K562 (cell line): ENCODE measurements around the gene NCDN. TPM values are rescaled to one million over a fixed set of nuclear protein-coding genes. Genes with fewer than 3 reads are reported as not detected.

ENCODE experiments used
- ATAC-seq: fragments of 200-7000 bp; cut with Tn5 transposase; 3 replicates; pipeline ENCODE4 v1.9.1; 2020; ENCODE audit warnings: moderate library complexity
- BruUV-seq: library from RNA; stranded (reverse); fragments of 400-500 nt; replicated peaks from 2 replicates; lab custom pipeline; 2021; lab: Mats Ljungman, UMichigan
- CTCF ChIA-PET: fragments of 300-600 bp; formaldehyde crosslinking; extraction: SDS; loops from one replicate; lab custom pipeline; 2021; ENCODE audit warnings: low intra/inter-chr PET ratio; lab: Yijun Ruan, JAX
- POLR2A ChIA-PET: fragments of 300-600, 350-650 bp; sonication (Branson Sonifier 250); formaldehyde crosslinking; extraction: SDS; loops from one replicate; lab custom pipeline; 2021; ENCODE audit warnings: antibody characterized with exemption, inconsistent platforms; lab: Yijun Ruan, JAX
- DNase-seq, 4 experiments: peaks; one replicate each; pipeline versions ENCODE4 v3.0.0 to v3.0.0-alpha.2; 2011 to 2018; ENCODE audit warnings: low spot score in 3 of 4, mixed read lengths in 3 of 4; ENCODE audit errors: extremely low read depth in 1 of 4
- FAIRE-seq: peaks from 2 replicates; lab custom pipeline; 2011; peaks lifted over from hg19 to GRCh38; lab: Jason Lieb, UNC
- H2AFZ ChIP-seq: 2 replicates; pipeline ENCODE4 v1.6.0; 2011; ENCODE audit warnings: low read depth, low read length, control low read depth, inconsistent platforms
- H3K27ac ChIP-seq: fragments of 200-600 bp; 3 replicates; pipeline ENCODE4 v1.8.0; 2011; ENCODE audit warnings: low read depth, mild to moderate bottlenecking, control low read depth, inconsistent platforms, low read length, moderate library complexity, mixed read lengths; ENCODE audit errors: extremely low read depth
- H3K27me3 ChIP-seq, 2 experiments: fragments of 300-600 bp in 1 of 2; 2 replicates in 1 of 2; 3 replicates in 1 of 2; pipeline versions ENCODE4 v1.6.0 to v1.8.0; 2011; ENCODE audit warnings: inconsistent platforms in 2 of 2, low read length in 2 of 2, mild to moderate bottlenecking in 1 of 2, mixed read lengths in 1 of 2, moderate library complexity in 1 of 2; ENCODE audit not compliant: control insufficient read depth in 2 of 2, insufficient read depth in 2 of 2
- H3K36me3 ChIP-seq: fragments of 300-600 bp; 3 replicates; pipeline ENCODE4 v1.8.0; 2011; ENCODE audit warnings: mild to moderate bottlenecking, low read length, inconsistent platforms; ENCODE audit not compliant: control insufficient read depth, insufficient read depth
- H3K4me1 ChIP-seq, 2 experiments: fragments of 200-600 bp in 1 of 2; replicated peaks in 1 of 2; 2 replicates in 1 of 2; 3 replicates in 1 of 2; pipeline versions ENCODE4 v1.5.1 to v1.8.0; 2011; ENCODE audit warnings: inconsistent platforms in 2 of 2, low read length in 2 of 2, mild to moderate bottlenecking in 1 of 2, mixed read lengths in 1 of 2, moderate library complexity in 1 of 2; ENCODE audit not compliant: control insufficient read depth in 2 of 2, insufficient read depth in 2 of 2
- H3K4me2 ChIP-seq: 2 replicates; pipeline ENCODE4 v1.6.1; 2011; ENCODE audit warnings: low read length, control low read depth, inconsistent platforms, mixed read lengths; ENCODE audit not compliant: insufficient read depth
- H3K4me3 ChIP-seq: fragments of 200-600 bp; sonication (generic), shearing (Covaris generic); 2 replicates; pipeline ENCODE4 v1.5.1; 2016; ENCODE audit warnings: control low read depth, inconsistent platforms
- H3K79me2 ChIP-seq: fragments of 200-600 bp; 3 replicates; pipeline ENCODE4 v1.8.0; 2011; ENCODE audit warnings: low read length, inconsistent platforms; ENCODE audit not compliant: control insufficient read depth, insufficient read depth
- H3K9ac ChIP-seq, 2 experiments: 2 replicates each; pipeline versions ENCODE4 v1.6.0 to v1.6.1; 2011; ENCODE audit warnings: low read depth in 2 of 2, low read length in 2 of 2, control low read depth in 1 of 2, inconsistent platforms in 1 of 2, mild to moderate bottlenecking in 1 of 2, mixed read lengths in 1 of 2; ENCODE audit not compliant: insufficient read depth in 1 of 2
- H3K9me1 ChIP-seq: one replicate; pipeline ENCODE4 v1.6.0; 2011; ENCODE audit warnings: inconsistent platforms, mild to moderate bottlenecking, low read length, moderate library complexity; ENCODE audit not compliant: control insufficient read depth, insufficient read depth
- H3K9me3 ChIP-seq: replicated peaks from 2 replicates; pipeline ENCODE4 v1.5.1; 2011; ENCODE audit warnings: low read depth, low read length, inconsistent platforms; ENCODE audit not compliant: control insufficient read depth, insufficient read depth
- H4K20me1 ChIP-seq: replicated peaks from 2 replicates; pipeline ENCODE4 v1.6.1; 2011; ENCODE audit warnings: low read length, inconsistent platforms, mixed read lengths; ENCODE audit not compliant: control insufficient read depth, insufficient read depth
- CHD1 ChIP-seq: fragments of 200-600 bp; sonication (generic); IDR thresholded peaks from one replicate; pipeline ENCODE4 v1.6.1; 2012; ENCODE audit warnings: mild to moderate bottlenecking, moderate library complexity, low read length, inconsistent platforms
- JUNB ChIP-seq: fragments of 450-650 bp; formaldehyde crosslinking; conservative IDR thresholded peaks from 2 replicates; pipeline ENCODE4 v1.4.0; 2020; ENCODE audit warnings: mild to moderate bottlenecking
- NCOA2 ChIP-seq, 2 experiments: fragments of 450-650 bp; IDR thresholded peaks; 2 replicates each; pipeline ENCODE4 v1.6.1; 2018; ENCODE audit warnings: mild to moderate bottlenecking in 2 of 2, moderate library complexity in 1 of 2; ENCODE audit not compliant: partially characterized antibody in 2 of 2
- SMARCA5 ChIP-seq: fragments of 450-650 bp; IDR thresholded peaks from 2 replicates; pipeline ENCODE4 v1.6.1; 2016
- ZNF146 ChIP-seq: IDR thresholded peaks from one replicate; pipeline ENCODE4 v1.6.1; 2018; ENCODE audit warnings: missing compliant biosample characterization; ENCODE audit not compliant: unreplicated experiment
- ZNF717 ChIP-seq: fragments of 250-450 bp; sonication (Bioruptor Pico); IDR thresholded peaks from 2 replicates; pipeline ENCODE4 v1.5.0; 2021
- WGBS: fragments of 100-300 bp; shearing (Covaris generic); methylation state at CpG from one replicate; pipeline ENCODE4 v1.1.6; 2016; ENCODE audit warnings: low coverage, mixed read lengths; ENCODE audit not compliant: insufficient coverage; ENCODE audit errors: missing lambda C conversion rate; 5-methylcytosine and 5-hydroxymethylcytosine counted together
- in situ Hi-C: fragments of 300-500 bp; cut with MboI; formaldehyde crosslinking; loops from 4 replicates; pipeline ENCODE4 v1.15.0; 2018; ENCODE audit warnings: inconsistent platforms, mixed read lengths
- intact Hi-C: fragments of 100-400 bp; cut with micrococcal nuclease; formaldehyde crosslinking; loops from 2 replicates; pipeline ENCODE4 v1.14.2; 2022
- polyA plus RNA-seq, 8 experiments: library from polyadenylated mRNA; depleted of rRNA in 4 of 8; stranded (reverse) in 5 of 8; unstranded in 3 of 8; fragments of >200 nt; fragmentation: Nextera tagmentation in 2 of 8; fragmentation: Illumina TruSeq in 1 of 8; extraction: Ambion mirVana in 2 of 8; extraction: Trizol in 1 of 8; gene quantifications; 2 replicates each; pipeline versions ENCODE4 v1.2.1 to v1.2.3, GENCODE V29; 2011 to 2014; ENCODE audit warnings: inconsistent platforms in 1 of 8, missing spikeins in 1 of 8
- total RNA-seq, 7 experiments: library from RNA; depleted of rRNA in 6 of 7; stranded (reverse); fragments of >200 nt in 6 of 7; fragmentation: Illumina TruSeq in 2 of 7; extraction: Trizol in 2 of 7; gene quantifications; 2 replicates each; pipeline versions ENCODE4 v1.2.1 to v1.2.3, GENCODE V29; 2011 to 2021; ENCODE audit warnings: low replicate concordance in 1 of 7
- TF ChIP-seq, protein P1 (sequence below): fragments of 450-650 bp; IDR thresholded peaks from 2 replicates; pipeline ENCODE4 v1.6.1; 2016
- TF ChIP-seq, protein P2 (sequence below): fragments of 250-450 bp; sonication (Bioruptor Pico); IDR thresholded peaks from 2 replicates; pipeline ENCODE4 v1.8.0; 2022; ENCODE audit warnings: inconsistent platforms, mild to moderate bottlenecking, moderate library complexity, borderline replicate concordance
- TF ChIP-seq, protein P3 (sequence below): sonication (generic); formaldehyde crosslinking; IDR thresholded peaks from 2 replicates; pipeline ENCODE4 v1.8.0; 2022; ENCODE audit warnings: missing genetic modification reagents, mild to moderate bottlenecking, moderate library complexity, borderline replicate concordance
- TF ChIP-seq, protein P4 (sequence below): fragments of 450-650 bp; IDR thresholded peaks from 2 replicates; pipeline ENCODE4 v1.6.1; 2018; ENCODE audit warnings: mild to moderate bottlenecking, low read depth; ENCODE audit not compliant: partially characterized antibody

The NCDN gene
- total and polyA plus RNA-seq, 9 of the 15 experiments (the other 6 are each of a cell fraction or from before 2014, with no cell fraction given) = 1.9 to 35.1 (median 10.7) TPM

DNA sequence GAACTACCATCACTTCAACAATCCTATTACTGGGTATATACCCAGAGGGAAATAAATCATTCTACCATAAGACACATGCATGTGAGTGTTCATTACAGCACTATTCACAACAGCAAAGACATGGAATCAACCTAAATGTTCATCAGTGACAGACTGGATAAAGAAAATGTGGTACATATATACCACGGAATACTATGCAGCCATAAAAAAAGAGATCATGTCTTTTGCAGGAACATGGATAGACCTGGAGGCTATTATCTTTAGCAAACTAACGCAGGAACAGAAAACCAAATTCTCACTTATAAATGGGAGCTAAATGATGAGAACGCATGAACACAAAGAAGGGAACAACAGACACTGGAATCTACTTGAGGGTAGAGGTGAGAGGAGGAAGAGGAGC is 39.4 kb upstream of the NCDN start:
- CTCF ChIA-PET = no interaction called here

DNA sequence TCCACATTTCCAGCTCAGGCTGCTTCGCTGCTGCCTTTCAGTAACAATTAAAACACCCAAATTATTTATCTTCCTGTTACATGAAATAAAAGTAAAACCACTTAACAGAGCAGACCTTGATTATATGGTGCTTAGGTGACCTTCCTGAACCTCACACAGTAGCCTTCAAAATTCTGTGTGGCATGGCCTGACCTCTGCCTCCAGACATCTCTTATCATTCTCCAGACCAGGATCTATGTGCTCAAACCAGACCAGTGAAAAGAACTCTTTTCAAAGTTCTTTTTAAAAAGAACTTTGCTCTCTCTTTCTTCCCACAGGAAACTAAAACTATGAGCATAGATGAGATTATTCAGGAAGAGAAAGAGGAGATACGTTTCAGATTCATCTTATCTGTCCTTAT is 38.2 kb upstream of the NCDN start:
- H3K27me3 ChIP-seq = no peaks in the 10 kb centered on the region
- no peak overlapping the region for H3K4me2 ChIP-seq
- BruUV-seq = no TSS peak
- DNase-seq (no peak), ATAC-seq (peak; percentile 60; the same call in 1 of the 3 replicates), FAIRE-seq (no peak)
- ChIA-PET CTCF (no interaction called here), POLR2A (interaction anchor here (0.6 kb wide), 2 partner anchors 172 to 1972 kb away, joined by 3 to 4 read pairs; no protein-coding TSS in a partner anchor)
- H3K79me2 ChIP-seq = peaks cover 8% of the 10 kb centered on the region; the same call in 2 of the 3 replicates
- H3K9me3 ChIP-seq = no peaks in the 10 kb centered on the region
- intact Hi-C loops = no loop called here
- peaks cover 0 to 4% of the 10 kb centered on the region in 2 experiments; a peak in 2 of 5 replicates for H3K4me1 ChIP-seq
- H3K4me3 ChIP-seq = no peak overlapping the region
- no peak overlapping the region for H2AFZ ChIP-seq
- no peak overlapping the region for H3K9ac ChIP-seq
- WGBS = 45% methylated on average over 2 of the region's 2 CpGs
- no peaks in the 10 kb centered on the region; the same call in 2 of the 3 replicates for H3K36me3 ChIP-seq
- H4K20me1 ChIP-seq = no peaks in the 10 kb centered on the region
- H3K9me1 ChIP-seq = no peaks in the 10 kb centered on the region
- H3K27ac ChIP-seq = no peak overlapping the region
- in situ Hi-C loops = no loop called here
- TF ChIP-seq, protein P1, sequence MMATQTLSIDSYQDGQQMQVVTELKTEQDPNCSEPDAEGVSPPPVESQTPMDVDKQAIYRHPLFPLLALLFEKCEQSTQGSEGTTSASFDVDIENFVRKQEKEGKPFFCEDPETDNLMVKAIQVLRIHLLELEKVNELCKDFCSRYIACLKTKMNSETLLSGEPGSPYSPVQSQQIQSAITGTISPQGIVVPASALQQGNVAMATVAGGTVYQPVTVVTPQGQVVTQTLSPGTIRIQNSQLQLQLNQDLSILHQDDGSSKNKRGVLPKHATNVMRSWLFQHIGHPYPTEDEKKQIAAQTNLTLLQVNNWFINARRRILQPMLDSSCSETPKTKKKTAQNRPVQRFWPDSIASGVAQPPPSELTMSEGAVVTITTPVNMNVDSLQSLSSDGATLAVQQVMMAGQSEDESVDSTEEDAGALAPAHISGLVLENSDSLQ = no peak
- TF ChIP-seq JUNB (CRISPR knock-in tag) = no peak
- no peak for TF ChIP-seq SMARCA5
- TF ChIP-seq CHD1 = no peak
- TF ChIP-seq, protein P2, sequence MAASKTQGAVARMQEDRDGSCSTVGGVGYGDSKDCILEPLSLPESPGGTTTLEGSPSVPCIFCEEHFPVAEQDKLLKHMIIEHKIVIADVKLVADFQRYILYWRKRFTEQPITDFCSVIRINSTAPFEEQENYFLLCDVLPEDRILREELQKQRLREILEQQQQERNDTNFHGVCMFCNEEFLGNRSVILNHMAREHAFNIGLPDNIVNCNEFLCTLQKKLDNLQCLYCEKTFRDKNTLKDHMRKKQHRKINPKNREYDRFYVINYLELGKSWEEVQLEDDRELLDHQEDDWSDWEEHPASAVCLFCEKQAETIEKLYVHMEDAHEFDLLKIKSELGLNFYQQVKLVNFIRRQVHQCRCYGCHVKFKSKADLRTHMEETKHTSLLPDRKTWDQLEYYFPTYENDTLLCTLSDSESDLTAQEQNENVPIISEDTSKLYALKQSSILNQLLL (CRISPR knock-in tag) = no peak
- TF ChIP-seq, protein P3, sequence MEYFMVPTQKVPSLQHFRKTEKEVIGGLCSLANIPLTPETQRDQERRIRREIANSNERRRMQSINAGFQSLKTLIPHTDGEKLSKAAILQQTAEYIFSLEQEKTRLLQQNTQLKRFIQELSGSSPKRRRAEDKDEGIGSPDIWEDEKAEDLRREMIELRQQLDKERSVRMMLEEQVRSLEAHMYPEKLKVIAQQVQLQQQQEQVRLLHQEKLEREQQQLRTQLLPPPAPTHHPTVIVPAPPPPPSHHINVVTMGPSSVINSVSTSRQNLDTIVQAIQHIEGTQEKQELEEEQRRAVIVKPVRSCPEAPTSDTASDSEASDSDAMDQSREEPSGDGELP (CRISPR knock-in tag) = no peak
- no peak for TF ChIP-seq NCOA2 (IDR thresholded peaks at IDR 0.05; ENCODE audit: partially characterized antibody in 2 of 2)
- TF ChIP-seq, protein P4, sequence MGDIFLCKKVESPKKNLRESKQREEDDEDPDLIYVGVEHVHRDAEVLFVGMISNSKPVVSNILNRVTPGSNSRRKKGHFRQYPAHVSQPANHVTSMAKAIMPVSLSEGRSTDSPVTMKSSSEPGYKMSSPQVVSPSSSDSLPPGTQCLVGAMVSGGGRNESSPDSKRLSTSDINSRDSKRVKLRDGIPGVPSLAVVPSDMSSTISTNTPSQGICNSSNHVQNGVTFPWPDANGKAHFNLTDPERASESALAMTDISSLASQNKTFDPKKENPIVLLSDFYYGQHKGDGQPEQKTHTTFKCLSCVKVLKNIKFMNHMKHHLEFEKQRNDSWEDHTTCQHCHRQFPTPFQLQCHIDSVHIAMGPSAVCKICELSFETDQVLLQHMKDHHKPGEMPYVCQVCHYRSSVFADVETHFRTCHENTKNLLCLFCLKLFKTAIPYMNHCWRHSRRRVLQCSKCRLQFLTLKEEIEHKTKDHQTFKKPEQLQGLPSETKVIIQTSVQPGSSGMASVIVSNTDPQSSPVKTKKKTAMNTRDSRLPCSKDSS = no peak

More for the DNA sequence above, 39.4 kb upstream of the NCDN start:
- DNase-seq (no peak), ATAC-seq (no peak), FAIRE-seq (no peak)
- H3K9me1 ChIP-seq = no peaks in the 10 kb centered on the region
- H3K27ac ChIP-seq = no peak overlapping the region
- H3K79me2 ChIP-seq = peaks cover 15% of the 10 kb centered on the region; the same call in 2 of the 3 replicates
- WGBS = 92% methylated on average over 3 of the region's 3 CpGs
- H4K20me1 ChIP-seq = no peaks in the 10 kb centered on the region
- no peaks in the 10 kb centered on the region for H3K9me3 ChIP-seq
- no peaks in the 10 kb centered on the region for H3K27me3 ChIP-seq
- no TSS peak for BruUV-seq
- H3K36me3 ChIP-seq = no peaks in the 10 kb centered on the region; the same call in 2 of the 3 replicates
- no peak overlapping the region for H2AFZ ChIP-seq
- no peak overlapping the region for H3K9ac ChIP-seq
- TF ChIP-seq ZNF146 (CRISPR knock-in tag) = peak; percentile 71
- no peak for TF ChIP-seq ZNF717 (CRISPR knock-in tag)
- peaks cover 0 to 4% of the 10 kb centered on the region in 2 experiments; a peak in 2 of 5 replicates for H3K4me1 ChIP-seq
- in situ Hi-C loops = no loop called here
- POLR2A ChIA-PET = interaction anchor here (0.9 kb wide), 1 partner anchor 251 kb away, joined by 3 read pairs; no protein-coding TSS in a partner anchor
- H3K4me3 ChIP-seq = no peak overlapping the region
- H3K4me2 ChIP-seq = no peak overlapping the region
- intact Hi-C loops = no loop called here
